ENCODE measurements around the gene EGFL7. TPM values are rescaled to one million over a fixed set of nuclear protein-coding genes. Genes with fewer than 3 reads are reported as not detected.
"Not testable (repeated sequence)": the region's sequence is repeated elsewhere in the genome, so short reads cannot be mapped to it uniquely, and the experiment has no call there.

Gene EGFL7
- total and polyA plus RNA-seq, 7 donors, result 34.7 to 73.4 (median 48.6) TPM

DNA sequence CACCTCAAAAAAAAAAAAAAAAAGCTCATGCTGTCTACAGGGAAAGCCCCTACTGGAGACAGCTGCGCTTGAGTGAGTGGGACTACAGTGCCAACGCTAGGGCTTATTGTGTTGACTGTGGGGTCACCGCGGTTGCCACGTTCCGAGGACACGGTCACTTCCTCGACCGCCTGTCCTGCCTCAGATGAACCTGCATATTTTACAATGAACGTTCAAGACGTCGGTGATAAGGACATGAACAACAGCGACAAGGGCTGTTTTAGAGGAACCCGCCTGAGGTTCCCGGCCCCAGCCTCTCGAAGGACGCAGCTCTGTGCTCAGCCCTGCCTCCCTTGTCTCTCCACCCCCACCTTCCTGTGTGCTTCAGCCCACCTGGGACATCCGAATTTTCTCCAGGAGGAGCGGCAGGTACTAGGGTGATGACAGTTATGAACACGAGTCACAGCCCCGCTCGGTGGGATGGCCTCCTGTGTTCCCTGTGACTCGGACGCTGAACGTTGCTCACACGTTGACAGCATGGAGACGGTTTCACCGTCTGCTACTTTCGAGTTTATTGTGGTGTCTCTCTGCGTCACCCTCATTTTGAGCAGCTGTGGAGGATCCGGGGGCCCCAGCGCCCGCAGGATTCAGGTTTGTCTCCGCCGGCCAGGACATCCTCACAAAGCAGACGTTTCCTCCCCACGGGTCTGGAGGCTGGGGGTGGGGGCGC is 38.4 kb downstream of the EGFL7 start:
- TF ChIP-seq, protein P1, sequence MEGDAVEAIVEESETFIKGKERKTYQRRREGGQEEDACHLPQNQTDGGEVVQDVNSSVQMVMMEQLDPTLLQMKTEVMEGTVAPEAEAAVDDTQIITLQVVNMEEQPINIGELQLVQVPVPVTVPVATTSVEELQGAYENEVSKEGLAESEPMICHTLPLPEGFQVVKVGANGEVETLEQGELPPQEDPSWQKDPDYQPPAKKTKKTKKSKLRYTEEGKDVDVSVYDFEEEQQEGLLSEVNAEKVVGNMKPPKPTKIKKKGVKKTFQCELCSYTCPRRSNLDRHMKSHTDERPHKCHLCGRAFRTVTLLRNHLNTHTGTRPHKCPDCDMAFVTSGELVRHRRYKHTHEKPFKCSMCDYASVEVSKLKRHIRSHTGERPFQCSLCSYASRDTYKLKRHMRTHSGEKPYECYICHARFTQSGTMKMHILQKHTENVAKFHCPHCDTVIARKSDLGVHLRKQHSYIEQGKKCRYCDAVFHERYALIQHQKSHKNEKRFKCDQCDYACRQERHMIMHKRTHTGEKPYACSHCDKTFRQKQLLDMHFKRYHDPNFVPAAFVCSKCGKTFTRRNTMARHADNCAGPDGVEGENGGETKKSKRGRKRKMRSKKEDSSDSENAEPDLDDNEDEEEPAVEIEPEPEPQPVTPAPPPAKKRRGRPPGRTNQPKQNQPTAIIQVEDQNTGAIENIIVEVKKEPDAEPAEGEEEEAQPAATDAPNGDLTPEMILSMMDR (IDR thresholded peaks at IDR 0.05), result no peak
- Histone ChIP-seq H3K4me1 (no peaks in the 10 kb centered on the region), H3K9me3 (no peaks in the 10 kb centered on the region), H3K36me3 (ENCODE audit: insufficient read depth in 1 of 2, low read depth in 1 of 2) (no peaks in the 10 kb centered on the region), H3K27ac (no peak overlapping the region), H3K27me3 (ENCODE audit: insufficient read depth in 3 of 3, low read length in 2 of 3) (peaks cover 0 to 40% (median 7%) of the 10 kb centered on the region in 3 donors), H3K4me3 (no peak overlapping the region)
- 28 to 32% (median 29%) methylated on average over 38 of the region's 38 CpGs for WGBS, 3 donors
- DNase-seq, result no peak
- peak in 1 of 4 donors; percentile 20 for ATAC-seq
- intact Hi-C loops (cut with DNase I), result no loop called here

DNA sequence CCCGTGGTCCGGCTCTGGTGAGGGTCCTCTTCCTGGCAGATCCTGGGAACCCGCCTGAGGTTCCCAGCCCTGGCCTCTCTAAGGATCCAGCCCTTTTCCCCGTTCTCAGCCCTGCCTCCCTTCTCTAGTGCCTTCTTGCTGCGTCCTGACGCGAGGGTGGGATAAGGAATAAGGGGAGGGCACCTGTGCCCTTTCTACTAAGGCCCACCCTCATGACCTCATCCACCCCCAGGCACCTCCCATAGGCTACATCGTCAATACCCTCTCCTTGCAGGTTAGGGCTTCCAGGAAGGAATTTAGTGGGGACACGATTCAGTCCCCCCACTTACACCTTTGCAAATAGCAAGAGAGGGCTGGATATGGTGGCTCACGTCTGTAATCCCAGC is 38.9 kb downstream of the EGFL7 start:
- intact Hi-C loops (cut with DNase I), result no loop called here
- peaks cover 0 to 37% (median 7%) of the 10 kb centered on the region in 3 donors for H3K27me3 ChIP-seq (ENCODE audit: insufficient read depth in 3 of 3, low read length in 2 of 3)
- WGBS, 3 donors, result 55 to 63% (median 57%) methylated on average over 10 of the region's 10 CpGs
- H3K9me3 ChIP-seq, result no peaks in the 10 kb centered on the region
- DNase-seq (no peak), ATAC-seq (no peak)
- no peaks in the 10 kb centered on the region for H3K36me3 ChIP-seq (ENCODE audit: insufficient read depth in 1 of 2, low read depth in 1 of 2)
- TF ChIP-seq, protein P1 (IDR thresholded peaks at IDR 0.05), result no peak
- no peak overlapping the region for H3K4me3 ChIP-seq
- no peaks in the 10 kb centered on the region for H3K4me1 ChIP-seq
- H3K27ac ChIP-seq, result no peak overlapping the region

DNA sequence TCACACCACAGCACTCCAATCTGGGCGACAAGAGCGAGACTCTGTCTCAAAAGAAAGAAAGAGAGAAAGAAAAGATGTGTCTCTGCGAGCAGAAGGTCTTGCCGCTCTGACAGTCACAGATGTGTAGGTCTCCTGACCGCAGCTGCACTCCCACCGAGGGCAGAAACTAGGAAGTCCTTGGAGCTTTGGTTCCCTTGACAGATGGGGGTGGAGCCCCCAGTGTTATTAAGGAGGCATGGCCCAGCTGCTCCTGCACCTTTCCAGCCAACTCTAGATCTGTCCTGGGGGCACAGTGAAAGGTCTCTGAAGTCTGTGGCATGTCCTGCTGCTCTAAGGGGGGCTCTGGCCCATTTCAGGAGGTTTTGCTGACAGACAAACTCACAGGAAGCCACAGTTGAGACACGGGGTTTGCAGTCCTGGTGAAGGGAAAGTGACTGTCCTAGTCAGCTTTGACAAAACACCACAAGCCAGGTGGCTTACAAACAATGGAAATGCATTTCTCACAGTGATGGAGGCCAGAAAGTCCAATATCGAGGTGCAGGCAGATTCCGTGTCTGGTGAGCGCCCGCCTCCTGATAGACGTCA is 40.7 kb downstream of the EGFL7 start:
- Histone ChIP-seq H3K36me3 (ENCODE audit: insufficient read depth in 1 of 2, low read depth in 1 of 2) (no peaks in the 10 kb centered on the region), H3K27me3 (ENCODE audit: insufficient read depth in 3 of 3, low read length in 2 of 3) (peaks cover 0 to 37% (median 4%) of the 10 kb centered on the region in 3 donors), H3K4me1 (no peaks in the 10 kb centered on the region), H3K9me3 (no peaks in the 10 kb centered on the region), H3K27ac (no peak overlapping the region), H3K4me3 (no peak overlapping the region)
- WGBS, 3 donors, result 81 to 82% (median 82%) methylated on average over 12 of the region's 12 CpGs
- TF ChIP-seq, protein P1 (IDR thresholded peaks at IDR 0.05), result no peak
- intact Hi-C loops (cut with DNase I), result no loop called here
- DNase-seq (no peak), ATAC-seq (no peak)

DNA sequence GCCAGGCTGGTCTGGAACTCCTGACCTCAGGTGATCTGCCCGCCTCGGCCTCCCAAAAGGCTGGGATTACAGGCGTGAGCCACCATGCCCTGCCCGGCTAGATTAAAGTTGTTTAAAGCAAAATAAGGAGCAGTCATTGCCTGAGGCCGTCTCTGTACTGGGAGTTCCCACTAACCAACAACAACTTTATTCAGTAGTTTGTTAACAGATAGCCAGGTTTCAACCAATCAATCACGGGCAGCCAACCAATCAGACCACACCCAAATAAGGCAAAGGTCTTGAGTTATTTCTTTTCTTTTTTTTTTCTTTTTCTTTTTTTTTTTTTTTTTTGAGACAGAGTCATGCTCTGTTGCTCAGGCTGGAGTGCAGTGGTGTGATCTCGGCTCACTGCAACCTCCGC is 42.0 kb downstream of the EGFL7 start:
- H3K4me1 ChIP-seq; intact Hi-C loops (cut with DNase I); ATAC-seq; H3K27ac ChIP-seq; H3K4me3 ChIP-seq; DNase-seq; H3K36me3 ChIP-seq (ENCODE audit: insufficient read depth in 1 of 2, low read depth in 1 of 2); H3K9me3 ChIP-seq: not testable (repeated sequence)
- WGBS, 3 donors, result 94 to 95% (median 95%) methylated on average over 8 of the region's 8 CpGs
- peaks cover 0 to 26% (median 3%) of the 10 kb centered on the region in 3 donors for H3K27me3 ChIP-seq (ENCODE audit: insufficient read depth in 3 of 3, low read length in 2 of 3)

DNA sequence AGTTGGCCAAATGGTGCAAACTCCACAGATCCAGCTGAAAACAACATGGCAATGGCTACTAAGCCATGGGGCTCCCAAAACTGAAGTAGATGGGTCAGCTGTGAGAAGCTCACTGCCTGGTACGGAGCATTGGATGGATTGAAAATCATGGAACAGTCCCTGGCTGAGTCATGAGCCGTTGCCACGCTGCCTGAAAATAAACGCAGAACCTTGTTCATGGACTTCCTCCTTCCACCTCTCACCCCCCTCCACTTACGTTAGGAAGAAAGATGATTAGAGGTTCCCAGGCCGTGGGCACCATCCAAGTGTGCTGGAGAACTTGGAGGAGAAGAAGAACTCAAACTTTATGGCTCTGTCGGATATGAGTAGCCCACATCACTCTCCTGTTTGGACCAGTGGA is 42.8 kb downstream of the EGFL7 start:
- Histone ChIP-seq H3K27me3 (ENCODE audit: insufficient read depth in 3 of 3, low read length in 2 of 3) (peaks cover 0 to 18% (median 2%) of the 10 kb centered on the region in 3 donors), H3K27ac (no peak overlapping the region), H3K4me3 (no peak overlapping the region), H3K4me1 (no peaks in the 10 kb centered on the region), H3K9me3 (no peaks in the 10 kb centered on the region), H3K36me3 (ENCODE audit: insufficient read depth in 1 of 2, low read depth in 1 of 2) (no peaks in the 10 kb centered on the region)
- intact Hi-C loops (cut with DNase I), result no loop called here
- WGBS, 3 donors, result 58 to 74% (median 67%) methylated on average over 7 of the region's 7 CpGs
- ATAC-seq (no peak), DNase-seq (no peak)
- TF ChIP-seq, protein P1 (IDR thresholded peaks at IDR 0.05), result no peak
